DND-41 (cell line): ENCODE results near the gene IPO11.

Experiments used
- EZH2 ChIP-seq: IDR thresholded peaks from 3 replicates; pipeline ENCODE4 v1.6.1; 2012; ENCODE audit warnings: borderline replicate concordance, low read depth, mild to moderate bottlenecking, moderate library complexity, low read length, inconsistent platforms; ENCODE audit not compliant: severe bottlenecking
- TF ChIP-seq, protein P1 (sequence below): IDR thresholded peaks from 2 replicates; pipeline ENCODE4 v1.5.1; 2012; ENCODE audit warnings: borderline replicate concordance, low read length, moderate library complexity, mild to moderate bottlenecking; ENCODE audit not compliant: poor library complexity, severe bottlenecking; ENCODE audit errors: extremely low read depth

- TF ChIP-seq EZH2 = no peak
- TF ChIP-seq, protein P1, sequence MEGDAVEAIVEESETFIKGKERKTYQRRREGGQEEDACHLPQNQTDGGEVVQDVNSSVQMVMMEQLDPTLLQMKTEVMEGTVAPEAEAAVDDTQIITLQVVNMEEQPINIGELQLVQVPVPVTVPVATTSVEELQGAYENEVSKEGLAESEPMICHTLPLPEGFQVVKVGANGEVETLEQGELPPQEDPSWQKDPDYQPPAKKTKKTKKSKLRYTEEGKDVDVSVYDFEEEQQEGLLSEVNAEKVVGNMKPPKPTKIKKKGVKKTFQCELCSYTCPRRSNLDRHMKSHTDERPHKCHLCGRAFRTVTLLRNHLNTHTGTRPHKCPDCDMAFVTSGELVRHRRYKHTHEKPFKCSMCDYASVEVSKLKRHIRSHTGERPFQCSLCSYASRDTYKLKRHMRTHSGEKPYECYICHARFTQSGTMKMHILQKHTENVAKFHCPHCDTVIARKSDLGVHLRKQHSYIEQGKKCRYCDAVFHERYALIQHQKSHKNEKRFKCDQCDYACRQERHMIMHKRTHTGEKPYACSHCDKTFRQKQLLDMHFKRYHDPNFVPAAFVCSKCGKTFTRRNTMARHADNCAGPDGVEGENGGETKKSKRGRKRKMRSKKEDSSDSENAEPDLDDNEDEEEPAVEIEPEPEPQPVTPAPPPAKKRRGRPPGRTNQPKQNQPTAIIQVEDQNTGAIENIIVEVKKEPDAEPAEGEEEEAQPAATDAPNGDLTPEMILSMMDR = peak; percentile 91
These were observed 48.0 kb downstream of the IPO11 start for GRCh38 chr5:62460578-62460983.
